GM21526 (cell line): ENCODE data around the gene WBP2.

ENCODE experiments used
- ATAC-seq: cut with Tn5 transposase; IDR thresholded peaks from one replicate; pipeline ENCODE4 v1.9.1; 2021; ENCODE audit warnings: moderate library complexity; ENCODE audit not compliant: unreplicated experiment, low FRiP score

Gene WBP2

DNA sequence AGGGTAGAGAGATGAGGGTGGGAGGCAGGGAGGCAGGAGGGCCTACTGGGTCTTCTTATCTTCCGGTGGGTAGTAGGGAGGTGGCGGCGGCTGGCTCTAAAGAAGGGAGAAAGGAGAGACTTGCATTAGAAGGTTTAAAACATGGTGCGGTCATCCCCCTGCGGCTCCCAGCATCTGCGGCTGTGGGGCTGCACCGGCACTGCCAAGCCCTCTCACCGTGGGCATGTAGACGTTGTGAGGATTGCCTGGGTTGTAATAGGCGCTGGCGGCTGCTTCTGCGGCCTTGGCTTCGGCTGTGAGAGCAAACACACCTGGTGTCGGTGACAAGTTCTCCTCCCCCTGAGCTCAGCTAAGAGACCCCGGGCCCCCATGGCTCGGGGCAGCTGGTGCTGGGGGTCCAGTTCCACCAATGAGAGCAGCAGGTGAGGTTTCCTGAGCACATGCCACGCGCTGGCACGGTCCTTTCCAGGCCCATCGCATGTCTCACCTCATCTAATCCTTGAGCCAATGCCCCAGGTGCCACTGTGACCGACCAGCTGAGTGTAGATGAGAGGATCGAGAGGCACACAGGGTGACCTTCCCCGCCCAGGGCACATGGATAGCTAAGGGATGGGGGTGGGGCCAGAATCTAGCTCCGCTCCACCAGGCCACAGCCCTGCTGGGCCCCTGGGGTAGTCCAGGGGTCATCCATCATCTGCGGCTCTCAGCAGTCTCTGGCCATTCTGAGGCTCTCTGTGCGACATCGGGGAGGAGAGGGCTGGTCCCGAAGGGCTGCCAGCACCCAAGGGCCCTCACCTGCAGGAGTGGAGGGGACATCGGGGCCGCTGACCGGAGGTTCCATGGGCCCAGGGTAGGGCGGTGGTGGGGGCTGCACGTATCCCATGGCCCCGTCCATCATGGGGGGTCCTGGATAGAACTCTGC, 8.2 kb downstream of the WBP2 start:
- ATAC-seq, result no peak

DNA sequence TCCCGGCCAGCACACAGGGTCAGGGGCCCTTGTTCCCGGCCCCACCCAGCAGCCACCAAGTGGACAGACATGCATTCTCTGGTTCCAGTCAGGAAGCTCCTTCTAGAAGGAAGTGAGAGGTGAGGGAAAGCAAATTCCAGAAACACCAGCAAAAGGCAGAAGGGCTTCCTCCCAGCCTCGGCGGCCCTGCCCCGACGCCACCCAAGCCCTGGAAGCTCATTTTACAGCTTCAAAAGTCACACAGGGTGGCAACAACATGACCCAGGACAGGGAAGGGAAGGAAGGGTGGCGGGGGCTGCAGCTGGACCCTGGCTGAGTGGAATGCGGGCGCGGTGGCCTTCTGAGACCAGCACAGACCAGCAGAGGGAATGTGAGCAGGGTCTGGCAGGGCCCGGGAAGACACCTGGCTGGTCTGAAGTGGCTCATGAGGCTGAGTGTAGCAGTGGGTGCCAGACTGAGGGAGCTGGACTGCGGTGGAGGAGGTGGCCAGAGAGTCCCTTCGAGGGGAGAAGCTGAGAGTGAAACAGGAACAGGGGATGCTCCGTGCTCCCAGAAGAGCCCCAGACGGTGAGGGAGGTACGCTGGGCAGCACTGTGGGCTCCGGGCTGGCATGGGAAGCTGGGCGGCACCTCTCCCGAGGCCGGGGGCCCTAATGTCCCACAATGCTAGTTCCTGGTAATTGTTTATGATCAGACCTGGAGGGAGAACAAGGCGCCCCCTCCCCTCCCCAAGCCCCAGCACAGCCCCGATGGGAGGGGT, 9.0 kb downstream of the WBP2 start:
- no peak for ATAC-seq

DNA sequence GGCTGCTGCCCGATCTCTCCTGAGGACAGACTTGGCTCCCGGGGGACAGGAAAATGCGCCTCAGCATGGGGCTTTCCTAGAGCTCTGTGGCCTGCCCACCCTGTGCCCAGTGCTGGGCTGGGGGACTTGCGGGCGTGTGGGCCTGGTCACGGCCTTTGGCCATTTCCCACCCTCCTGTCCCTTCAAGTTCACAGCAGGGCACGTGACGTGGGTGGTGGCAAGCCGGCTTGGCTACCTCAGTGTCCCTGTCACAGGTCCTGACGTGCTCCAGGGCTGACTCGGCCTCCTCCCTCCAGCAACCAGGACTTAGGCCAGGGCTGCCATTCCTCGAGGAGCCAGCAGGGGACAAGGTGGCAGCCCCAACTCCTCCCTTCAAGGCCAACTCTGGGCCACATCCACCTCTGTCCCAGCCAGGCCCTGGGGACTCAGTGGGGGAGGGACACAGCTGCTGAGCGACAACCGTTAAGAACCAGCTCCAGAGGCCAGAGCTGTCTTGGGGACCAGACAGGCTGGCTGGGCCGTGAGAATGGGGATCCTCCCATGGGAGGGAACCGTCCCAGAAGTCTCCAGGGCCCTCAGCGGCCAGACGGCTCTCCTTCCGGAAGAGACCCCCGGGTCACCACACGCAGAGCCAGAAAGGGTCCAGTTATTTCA, 9.9 kb downstream of the WBP2 start:
- peak; percentile 59 for ATAC-seq

DNA sequence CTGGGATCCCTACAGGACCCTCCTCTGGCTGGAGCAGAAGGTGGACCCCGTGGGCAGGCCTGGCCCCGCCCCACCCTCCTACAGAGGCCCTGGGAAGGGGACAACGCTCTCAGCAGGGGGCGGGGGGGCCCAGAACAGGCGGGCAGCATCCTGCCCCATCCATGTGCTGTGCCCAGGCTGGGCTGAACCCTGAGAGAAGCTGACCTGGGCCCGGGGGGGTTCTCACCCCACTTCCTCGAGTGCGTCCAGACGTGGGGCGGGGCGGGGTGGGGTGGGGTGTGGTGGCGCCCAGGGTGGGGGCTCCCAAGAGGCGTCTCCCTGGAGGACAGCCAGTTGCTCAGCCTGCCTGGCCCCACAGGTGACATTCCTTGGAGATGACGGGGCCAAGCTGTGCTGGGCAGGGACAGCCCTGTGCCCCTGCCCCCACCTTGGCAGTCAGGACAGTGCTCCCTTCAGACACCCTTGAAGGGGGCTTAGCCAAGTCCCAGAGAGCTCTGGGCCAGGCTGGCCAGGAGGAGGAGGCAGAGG, 10.5 kb downstream of the WBP2 start:
- ATAC-seq, result peak; percentile 9

DNA sequence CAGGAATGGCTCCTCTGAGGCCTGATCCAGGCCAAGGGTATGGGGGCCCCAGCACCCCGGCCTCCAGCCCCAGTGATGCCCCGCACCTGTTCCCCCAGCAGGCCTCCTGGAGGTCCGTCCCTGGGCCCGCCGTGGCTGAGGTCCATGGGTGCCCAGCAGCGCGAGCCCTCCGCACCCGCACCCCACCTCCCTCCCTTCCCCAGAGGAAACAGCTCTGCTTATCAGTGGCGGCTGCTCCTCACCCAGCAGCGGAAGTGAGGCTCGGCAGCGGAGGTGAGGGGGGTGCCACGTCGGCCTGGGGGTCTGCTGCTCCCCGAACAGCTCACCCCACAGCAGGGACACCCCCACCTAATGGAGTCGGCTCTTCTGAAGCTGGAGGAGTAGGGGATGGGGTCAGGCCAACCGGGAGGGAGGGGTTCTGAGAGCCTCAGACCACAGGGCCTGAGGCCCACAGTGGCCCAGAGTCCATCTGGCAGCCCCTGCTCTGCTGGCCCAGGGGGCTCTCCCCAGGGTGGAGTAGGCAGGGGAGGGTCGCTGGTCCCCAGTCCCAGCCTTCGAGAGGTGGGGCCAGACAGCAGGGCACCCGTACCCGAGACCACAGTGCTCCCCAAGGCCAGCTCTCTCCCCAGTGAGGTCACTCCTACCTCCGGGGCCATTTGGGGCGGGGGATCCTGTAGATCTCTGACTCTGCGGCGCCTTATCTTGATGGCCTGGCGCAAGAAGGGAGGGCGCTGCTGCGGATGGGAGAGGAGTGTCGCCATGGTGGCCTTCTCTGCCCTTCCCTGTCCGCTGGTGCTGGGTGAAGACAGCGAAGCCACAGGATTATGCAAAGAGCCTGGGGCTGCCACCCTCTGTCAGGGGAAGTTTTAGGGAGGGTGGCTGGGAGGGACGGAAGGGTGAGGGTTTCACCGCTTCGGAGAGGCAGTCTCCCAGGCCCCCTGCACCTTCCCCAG, 11.3 kb downstream of the WBP2 start, which contains the start of gene UNC13D:
Gene UNC13D, minus strand, starts transcription at position 828 of the 953 bp plus-strand sequence. Its CDS starts 67 bp downstream, at position 761.
- no peak for ATAC-seq

DNA sequence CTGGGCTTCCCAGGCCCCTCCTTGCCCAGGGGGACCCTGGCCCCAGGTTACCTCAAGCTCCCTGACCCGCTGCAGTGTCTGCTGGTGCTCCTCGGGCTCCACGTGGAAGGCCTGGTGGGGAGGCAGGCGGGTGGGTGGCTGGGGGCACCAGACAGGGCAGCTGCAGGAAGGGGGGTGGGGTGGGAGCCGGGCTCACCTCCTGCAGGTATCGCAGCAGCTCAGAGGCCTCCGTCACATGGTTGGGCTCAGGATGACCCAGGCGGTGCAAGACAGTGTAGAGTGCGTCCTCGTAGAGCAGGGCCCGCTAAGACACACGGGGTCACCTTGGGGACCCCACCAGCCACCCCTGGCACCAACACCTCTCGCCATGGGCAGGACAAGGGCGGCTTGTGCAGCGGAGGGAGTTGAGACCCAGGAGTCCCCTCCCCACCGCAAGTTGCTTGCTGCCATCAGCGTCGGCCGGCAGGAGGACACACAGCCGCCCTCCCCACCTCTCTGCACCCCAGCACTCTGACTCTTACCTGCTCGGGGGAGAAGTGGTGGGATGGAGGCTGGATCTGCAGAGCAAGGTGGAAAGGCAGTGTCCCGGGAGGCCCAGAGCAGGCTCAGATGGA, 12.1 kb downstream of the WBP2 start:
- ATAC-seq, result no peak

DNA sequence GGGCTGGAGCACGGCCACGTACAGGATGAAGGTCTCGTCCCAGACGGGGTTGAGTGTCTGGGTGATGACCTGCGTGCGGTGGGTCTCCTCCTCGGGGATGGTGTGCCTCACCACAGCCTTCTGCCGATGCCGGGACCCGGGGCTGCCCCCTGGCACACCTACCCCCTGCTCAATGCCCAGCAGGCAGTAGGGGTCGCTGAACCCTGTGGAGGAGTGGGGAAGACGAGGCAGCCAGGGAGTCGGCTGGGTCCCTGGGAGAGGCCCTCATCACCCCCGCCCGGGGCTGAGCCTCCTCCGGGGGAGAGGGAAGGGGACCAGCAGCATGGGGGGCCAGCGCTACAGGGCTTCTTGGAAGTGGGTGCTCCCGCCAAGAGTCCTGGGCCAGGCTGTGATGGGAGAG, 12.7 kb downstream of the WBP2 start:
- no peak for ATAC-seq

DNA sequence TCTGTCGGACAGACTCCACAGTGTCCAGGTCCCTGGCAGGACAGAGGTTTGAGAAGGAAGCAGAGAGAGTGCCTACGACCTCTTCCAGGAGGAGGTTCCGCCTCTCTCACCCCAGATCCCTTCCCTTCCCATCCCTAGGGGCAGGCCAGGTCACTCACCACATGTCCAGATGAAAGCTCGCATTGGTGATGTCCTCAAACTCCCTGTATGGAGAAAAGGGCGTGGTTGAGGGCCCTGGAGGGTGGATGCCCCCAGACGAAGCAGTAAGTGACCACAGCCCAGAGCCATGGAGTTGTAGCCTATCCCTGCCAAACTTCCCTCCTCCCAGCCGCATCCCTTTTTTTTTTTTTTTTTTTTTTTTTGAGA, 14.4 kb downstream of the WBP2 start:
- ATAC-seq, result no peak

DNA sequence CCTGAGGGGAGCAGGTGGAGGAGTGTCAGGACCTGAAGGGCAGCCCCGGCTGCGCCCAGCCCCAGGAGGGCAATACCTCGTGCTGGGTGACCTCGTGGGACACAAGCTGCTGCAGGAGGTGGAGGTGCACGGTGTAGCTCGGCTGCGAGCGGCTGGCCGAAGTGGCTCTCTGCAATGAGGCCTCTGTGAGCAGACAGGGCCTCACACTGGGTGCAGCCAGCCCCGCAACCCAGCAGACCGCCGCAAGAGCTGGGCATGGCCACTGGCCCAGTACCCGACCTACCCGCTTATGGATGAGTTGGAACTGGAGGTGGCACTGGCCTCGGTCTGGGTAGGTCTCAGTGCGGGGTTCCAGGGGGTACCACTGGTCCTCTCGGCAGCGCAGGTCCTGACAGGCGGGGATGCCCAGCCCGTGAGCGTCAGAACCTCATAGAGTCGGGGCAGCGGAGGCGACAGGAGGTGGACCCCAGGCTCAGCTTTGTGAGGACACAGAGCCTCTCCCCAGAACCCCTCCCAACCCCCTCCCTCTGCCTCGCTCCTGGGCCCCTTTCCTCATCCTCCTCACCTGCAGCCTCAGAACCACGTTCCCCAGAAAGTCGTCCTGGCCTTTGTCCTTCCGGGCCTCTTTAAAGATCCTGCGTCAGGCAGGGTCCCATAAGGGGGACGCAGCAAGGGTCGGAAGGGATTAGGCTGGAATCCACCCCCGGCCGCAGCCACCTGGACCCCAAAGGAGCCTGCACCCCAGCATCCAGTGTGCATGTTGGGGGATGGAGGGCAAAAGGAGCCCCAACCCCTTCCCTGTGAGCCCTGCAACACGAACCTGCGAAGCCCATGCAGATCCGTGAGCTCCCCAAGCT, 15.0 kb downstream of the WBP2 start:
- no peak for ATAC-seq

DNA sequence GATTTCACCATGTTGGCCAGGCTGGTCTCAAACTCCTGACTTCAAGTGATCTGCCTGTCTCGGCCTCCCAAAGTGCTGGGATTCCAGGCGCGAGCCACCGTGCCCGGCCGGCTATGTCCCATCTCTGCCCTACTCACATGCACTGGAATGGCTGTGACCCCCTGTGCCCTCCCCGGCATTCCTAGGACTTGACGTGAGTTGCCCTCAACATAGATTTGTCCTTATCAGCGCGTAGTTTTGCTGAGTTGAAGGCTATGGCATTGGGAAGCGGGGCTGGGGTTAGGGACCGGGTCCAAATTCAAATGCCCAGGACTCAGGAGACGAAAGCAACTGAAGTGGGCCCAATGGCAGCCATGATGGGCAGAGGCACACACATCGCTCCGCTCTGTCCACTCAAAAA, 16.7 kb downstream of the WBP2 start:
- no peak for ATAC-seq

DNA sequence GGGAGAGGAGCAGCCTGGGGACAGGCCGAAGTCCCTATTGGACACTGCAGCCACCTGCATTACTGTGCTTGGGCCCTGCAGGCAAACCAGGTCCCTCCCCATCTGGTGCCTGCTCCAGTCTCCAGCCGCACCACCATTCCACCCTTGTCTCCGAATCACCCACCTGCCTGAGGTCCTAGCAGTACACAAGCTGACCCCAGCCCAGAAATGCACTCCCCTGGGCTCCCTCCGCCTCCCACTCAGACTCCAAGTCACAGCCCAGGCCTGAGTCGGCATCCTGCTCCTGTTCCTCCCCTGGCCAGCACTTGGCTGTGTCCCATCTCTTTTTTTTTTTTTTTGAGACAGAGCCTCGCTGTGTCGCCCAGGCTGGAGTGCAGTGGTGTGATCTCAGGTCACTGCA, 17.2 kb downstream of the WBP2 start:
- no peak for ATAC-seq

DNA sequence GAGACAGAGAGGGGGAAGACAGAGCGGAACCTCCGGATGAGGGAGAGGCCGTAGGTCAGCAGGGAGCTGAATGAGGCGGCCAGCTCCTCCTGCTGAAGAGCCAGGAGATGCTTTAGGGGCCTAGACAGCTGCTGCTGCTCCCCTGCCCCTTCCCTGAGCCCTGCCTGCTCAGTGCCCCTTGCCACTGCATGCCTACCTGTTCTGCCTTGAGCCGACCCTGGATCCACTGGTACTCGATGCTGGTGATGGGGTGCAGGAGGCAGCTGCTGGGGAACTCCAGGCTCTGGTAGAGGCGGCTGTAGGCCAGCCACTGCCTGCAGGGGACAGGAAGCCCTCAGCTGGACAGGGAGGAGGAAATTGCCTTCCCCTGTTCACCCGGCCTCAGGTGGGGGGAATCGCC, 18.5 kb downstream of the WBP2 start:
- ATAC-seq, result no peak

DNA sequence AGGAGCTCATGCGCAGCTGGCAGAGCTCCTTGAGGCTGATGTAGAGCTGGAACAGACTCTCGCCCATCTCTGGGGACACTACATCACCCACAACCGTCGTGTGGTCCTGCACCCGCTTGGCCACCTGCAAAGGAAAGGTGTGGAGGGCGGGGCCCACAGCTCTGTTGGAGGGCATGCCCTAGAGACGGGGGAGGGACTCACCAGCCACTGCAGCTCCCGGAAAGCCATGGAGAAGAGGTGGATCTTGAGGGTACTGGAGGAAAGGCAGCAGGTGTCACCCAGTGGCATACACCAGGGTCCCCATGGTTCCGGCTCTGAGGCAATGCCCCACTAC, 19.5 kb downstream of the WBP2 start:
- ATAC-seq, result no peak

DNA sequence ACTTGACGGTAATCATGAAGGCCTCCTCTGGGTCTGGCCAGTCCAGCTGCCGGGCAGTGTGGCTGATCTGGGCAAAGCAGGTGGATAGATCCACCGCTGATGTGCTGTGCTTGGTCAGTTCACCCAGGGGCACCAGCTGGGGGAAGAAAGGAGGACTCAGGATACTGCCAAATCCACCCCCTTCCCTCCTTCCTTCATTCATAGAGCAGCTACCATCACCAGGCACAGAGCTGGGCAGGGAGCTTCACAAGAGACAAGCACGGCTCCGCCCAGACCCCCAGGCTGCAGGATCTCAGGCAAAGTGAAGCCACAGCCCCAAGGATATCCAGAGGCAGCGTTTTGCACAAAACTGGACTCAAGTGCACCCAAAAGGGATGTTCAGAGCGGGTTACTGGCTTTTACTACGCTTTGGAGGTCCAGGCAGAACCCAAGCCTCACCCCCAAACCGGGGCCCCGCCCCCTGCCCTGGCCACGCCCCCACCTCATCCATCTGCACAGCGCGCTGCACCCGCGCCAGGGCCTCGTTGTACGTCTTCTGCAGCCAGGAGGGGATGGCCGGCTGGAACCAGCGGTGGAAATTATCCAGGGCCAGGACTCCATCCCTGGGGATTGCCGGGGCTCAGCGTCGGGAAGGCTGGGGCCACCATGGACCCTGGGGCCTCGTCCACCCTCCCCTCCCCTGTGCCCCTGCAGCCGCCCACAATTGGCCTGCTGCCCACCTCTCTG, 20.0 kb downstream of the WBP2 start:
- no peak for ATAC-seq

DNA sequence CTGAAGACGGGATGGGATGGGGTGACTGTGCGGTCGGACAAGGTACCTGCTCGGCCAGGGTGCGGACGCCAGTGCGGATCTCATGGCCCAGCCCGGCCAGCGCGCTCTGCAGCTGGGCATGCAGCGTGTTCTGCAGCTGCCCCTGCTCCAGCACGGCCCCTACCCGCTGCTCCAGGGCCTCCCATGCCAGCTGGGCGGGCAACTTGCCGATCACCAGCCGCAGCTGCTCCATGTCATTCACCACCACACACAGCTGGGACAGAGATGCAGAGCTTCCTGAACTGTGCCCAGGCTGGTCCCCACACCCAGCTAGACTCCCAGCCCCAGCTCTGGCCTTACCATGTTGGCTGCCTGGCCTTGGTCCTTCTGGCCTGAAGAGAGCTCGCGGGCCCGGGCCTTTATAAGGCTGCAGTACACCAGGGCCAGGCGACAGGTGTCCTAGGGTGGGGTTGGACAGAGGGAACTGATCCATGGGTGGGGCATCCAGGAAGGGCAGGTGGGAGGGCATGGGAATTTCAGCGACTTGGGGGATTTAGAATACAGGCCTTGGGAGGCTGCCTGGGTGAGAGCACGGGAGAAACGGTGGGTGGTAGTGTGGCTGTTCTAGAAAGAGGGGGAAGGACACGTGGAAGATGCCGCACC, 20.7 kb downstream of the WBP2 start:
- no peak for ATAC-seq

DNA sequence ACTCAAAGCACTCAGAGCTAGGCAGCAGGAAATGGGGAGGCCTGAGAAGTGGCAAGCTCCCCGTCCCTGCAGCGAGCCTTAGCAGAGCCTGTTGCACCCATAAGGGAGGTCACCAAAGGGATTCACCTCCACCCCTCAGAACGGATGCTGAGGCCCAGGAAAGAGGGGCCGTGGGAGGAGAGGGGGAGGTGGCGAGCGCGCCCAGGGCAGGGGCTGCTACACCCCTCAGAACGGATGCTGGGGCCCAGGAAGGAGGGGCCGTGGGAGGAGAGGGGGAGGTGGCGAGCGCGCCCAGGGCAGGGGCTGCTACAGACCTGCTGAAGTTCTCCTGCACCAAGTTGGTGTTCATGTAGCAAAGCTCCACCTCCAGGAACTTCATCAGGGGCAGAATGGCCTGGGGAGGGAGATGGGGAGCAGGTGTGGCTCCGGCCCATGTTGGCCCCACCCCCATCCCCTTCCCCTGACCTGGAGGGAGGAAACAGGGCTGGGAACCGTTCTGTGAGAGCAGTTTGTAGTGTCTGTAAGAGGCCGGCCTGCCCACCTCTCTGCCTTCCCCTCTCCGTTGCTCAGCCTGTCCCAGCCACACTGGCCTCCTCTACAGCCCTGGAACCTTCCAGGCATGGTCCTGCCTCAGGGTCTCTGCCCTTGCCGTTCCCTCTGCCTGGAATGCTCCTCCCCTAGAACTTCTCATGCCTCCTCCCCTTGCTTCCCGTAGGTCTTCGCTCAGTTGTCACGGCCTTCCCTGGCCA, 22.3 kb downstream of the WBP2 start:
- no peak for ATAC-seq

DNA sequence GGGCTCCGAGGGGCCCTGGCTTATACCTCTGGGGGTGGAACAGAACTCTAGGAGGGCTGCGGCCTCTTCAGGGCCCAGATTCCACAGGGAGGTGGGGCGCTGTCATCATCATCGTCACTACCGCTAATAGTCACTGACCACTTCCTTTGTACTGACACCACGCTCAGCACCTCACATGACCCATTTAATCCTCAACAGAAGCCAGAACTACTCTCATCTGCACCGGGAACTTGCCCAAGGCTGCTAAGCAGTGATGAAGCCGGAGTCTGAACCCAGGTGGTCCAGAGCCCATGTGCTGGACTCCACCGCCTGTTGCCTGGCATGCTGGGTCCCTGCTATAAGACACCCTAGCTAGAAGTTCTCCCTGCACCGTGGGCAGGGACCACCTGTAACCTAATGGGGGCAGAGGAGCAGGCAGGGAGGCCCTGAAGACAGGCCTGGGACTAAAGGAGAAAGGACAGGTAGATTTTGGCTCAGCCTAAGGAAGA, 22.9 kb downstream of the WBP2 start:
- ATAC-seq, result no peak
